H1 (cell line): ENCODE data around the gene TRIM23.

Experiments
- BACH1 ChIP-seq: IDR thresholded peaks from 2 replicates; pipeline ENCODE4 v1.6.1; 2012; ENCODE audit warnings: low read length, improper control_type of control experiment
- CEBPB ChIP-seq: IDR thresholded peaks from 2 replicates; pipeline ENCODE4 v1.6.1; 2012; ENCODE audit warnings: low read depth, low read length
- CTCF ChIP-seq, 3 experiments: IDR thresholded peaks; 1 replicate in 2 of 3; 2 replicates in 1 of 3; pipeline versions ENCODE4 v1.5.1 to v1.6.1; 2011; ENCODE audit warnings: low read length in 3 of 3, mild to moderate bottlenecking in 3 of 3, inconsistent platforms in 2 of 3, low read depth in 1 of 3, moderate library complexity in 1 of 3; ENCODE audit not compliant: insufficient read depth in 1 of 3; ENCODE audit errors: control extremely low read depth in 1 of 3
- HDAC6 ChIP-seq: IDR thresholded peaks from one replicate; pipeline ENCODE4 v1.7.1; 2012; ENCODE audit warnings: low read depth, mild to moderate bottlenecking, inconsistent platforms, low read length, moderate library complexity
- POLR2AphosphoS5 ChIP-seq: IDR thresholded peaks from 2 replicates; pipeline ENCODE4 v1.6.1; 2011; ENCODE audit warnings: low read depth, low read length
- RXRA ChIP-seq: IDR thresholded peaks from 2 replicates; pipeline ENCODE4 v1.6.1; 2011; ENCODE audit warnings: low read depth, mild to moderate bottlenecking, low read length, moderate library complexity; ENCODE audit not compliant: insufficient read depth
- TBP ChIP-seq: IDR thresholded peaks from 2 replicates; pipeline ENCODE4 v1.6.1; 2011; ENCODE audit warnings: low read depth, low read length, improper control_type of control experiment
- TF ChIP-seq, protein P1 (sequence below): IDR thresholded peaks from 2 replicates; pipeline ENCODE4 v1.6.1; 2012; ENCODE audit warnings: low read length, inconsistent platforms

- no peak for TF ChIP-seq RXRA
- no peak for TF ChIP-seq CEBPB
- TF ChIP-seq BACH1: no peak
- TF ChIP-seq POLR2AphosphoS5: no peak
- no peak for TF ChIP-seq TBP
- TF ChIP-seq, protein P1, sequence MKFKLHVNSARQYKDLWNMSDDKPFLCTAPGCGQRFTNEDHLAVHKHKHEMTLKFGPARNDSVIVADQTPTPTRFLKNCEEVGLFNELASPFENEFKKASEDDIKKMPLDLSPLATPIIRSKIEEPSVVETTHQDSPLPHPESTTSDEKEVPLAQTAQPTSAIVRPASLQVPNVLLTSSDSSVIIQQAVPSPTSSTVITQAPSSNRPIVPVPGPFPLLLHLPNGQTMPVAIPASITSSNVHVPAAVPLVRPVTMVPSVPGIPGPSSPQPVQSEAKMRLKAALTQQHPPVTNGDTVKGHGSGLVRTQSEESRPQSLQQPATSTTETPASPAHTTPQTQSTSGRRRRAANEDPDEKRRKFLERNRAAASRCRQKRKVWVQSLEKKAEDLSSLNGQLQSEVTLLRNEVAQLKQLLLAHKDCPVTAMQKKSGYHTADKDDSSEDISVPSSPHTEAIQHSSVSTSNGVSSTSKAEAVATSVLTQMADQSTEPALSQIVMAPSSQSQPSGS: no peak
- TF ChIP-seq CTCF (IDR thresholded peaks at IDR 0.05; ENCODE audit: control extremely low read depth in 1 of 3, insufficient read depth in 1 of 3, low read depth in 1 of 3, low read length in 3 of 3): no peak
- TF ChIP-seq HDAC6: no peak
Observed at GRCh38 chr5:65646938-65647337, 22.8 kb upstream of the TRIM23 start.
